Measurements from ENCODE around the gene TST.

The TST gene

DNA sequence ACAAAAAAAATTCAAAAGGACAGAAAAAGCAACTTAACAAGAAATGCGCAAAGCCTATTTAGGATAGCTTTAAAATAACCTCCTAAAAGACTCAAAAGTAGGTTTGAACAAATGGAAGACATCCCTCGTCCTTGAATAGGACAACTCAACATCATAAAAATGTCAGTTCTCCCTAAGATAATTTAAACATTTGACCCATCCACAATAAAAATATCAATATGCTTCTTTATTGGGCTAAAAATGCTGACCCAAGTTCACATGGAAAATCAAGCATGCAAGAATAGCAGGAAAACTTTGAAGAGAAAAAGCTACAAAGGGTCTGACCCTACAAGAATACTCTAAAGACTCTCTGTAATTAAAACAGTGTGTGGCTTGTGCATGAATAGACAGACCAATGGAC is 20.2 kb upstream of the TST start:
- no peak for TF ChIP-seq CTCF (IDR thresholded peaks at IDR 0.05; ENCODE audit: low read length)
- TF ChIP-seq EZH2phosphoT487 (IDR thresholded peaks at IDR 0.05; ENCODE audit: low read length): no peak
- TF ChIP-seq EZH2 (optimal IDR thresholded peaks at IDR 0.05; ENCODE audit: low read depth, low read length): no peak
- no peak overlapping the region for H3K9ac ChIP-seq (ENCODE audit: low read length)
- H3K27me3 ChIP-seq (replicated peaks; ENCODE audit: insufficient read depth, low read length): peaks cover 33% of the 10 kb centered on the region
- no peaks in the 10 kb centered on the region for H4K20me1 ChIP-seq (ENCODE audit: insufficient read depth, low read length)
- no peak overlapping the region for H3K4me2 ChIP-seq (ENCODE audit: low read depth, low read length)
- H2AFZ ChIP-seq (ENCODE audit: low read length): no peak overlapping the region
- 0 out of 2 replicates have a peak, but pooled peaks cover 3% of the 10 kb centered on the region for H3K4me1 ChIP-seq (ENCODE audit: low read length)
- no peaks in the 10 kb centered on the region for H3K36me3 ChIP-seq (replicated peaks; ENCODE audit: insufficient read depth, low read length)
- no peak overlapping the region for H3K27ac ChIP-seq (ENCODE audit: low read length)
- no peak overlapping the region for H3K4me3 ChIP-seq (ENCODE audit: low read length)
- no peaks in the 10 kb centered on the region for H3K9me3 ChIP-seq (replicated peaks; ENCODE audit: insufficient read depth, low read length)
- DNase-seq: no peak
- H3K9me2 ChIP-seq (replicated peaks; ENCODE audit: insufficient read depth, low read length): no peaks in the 10 kb centered on the region
- no peaks in the 10 kb centered on the region for H3F3A ChIP-seq (ENCODE audit: insufficient read depth, low read length)
- no peaks in the 10 kb centered on the region for H3K79me2 ChIP-seq (ENCODE audit: low read length)

- Histone ChIP-seq H3K9me3 (replicated peaks; ENCODE audit: insufficient read depth, low read length) (no peaks in the 10 kb centered on the region), H3K9me2 (replicated peaks; ENCODE audit: insufficient read depth, low read length) (no peaks in the 10 kb centered on the region), H3K4me1 (ENCODE audit: low read length) (no peaks in the 10 kb centered on the region), H3K36me3 (replicated peaks; ENCODE audit: insufficient read depth, low read length) (no peaks in the 10 kb centered on the region), H3K4me2 (ENCODE audit: low read depth, low read length) (no peak overlapping the region), H3K27me3 (replicated peaks; ENCODE audit: insufficient read depth, low read length) (peaks cover 35% of the 10 kb centered on the region), H2AFZ (ENCODE audit: low read length) (no peak overlapping the region), H3K79me2 (ENCODE audit: low read length) (no peaks in the 10 kb centered on the region), H3F3A (ENCODE audit: insufficient read depth, low read length) (no peaks in the 10 kb centered on the region), H4K20me1 (ENCODE audit: insufficient read depth, low read length) (no peaks in the 10 kb centered on the region), H3K27ac (ENCODE audit: low read length) (no peak overlapping the region), H3K9ac (ENCODE audit: low read length) (no peak overlapping the region), H3K4me3 (ENCODE audit: low read length) (no peak overlapping the region)
- no peak for DNase-seq
- TF ChIP-seq CTCF (IDR thresholded peaks at IDR 0.05; ENCODE audit: low read length) (no peak), EZH2 (optimal IDR thresholded peaks at IDR 0.05; ENCODE audit: low read depth, low read length) (no peak), EZH2phosphoT487 (IDR thresholded peaks at IDR 0.05; ENCODE audit: low read length) (no peak)
Measured at GRCh38 chr22:37037669-37038068, 18.4 kb upstream of the TST start.

DNA sequence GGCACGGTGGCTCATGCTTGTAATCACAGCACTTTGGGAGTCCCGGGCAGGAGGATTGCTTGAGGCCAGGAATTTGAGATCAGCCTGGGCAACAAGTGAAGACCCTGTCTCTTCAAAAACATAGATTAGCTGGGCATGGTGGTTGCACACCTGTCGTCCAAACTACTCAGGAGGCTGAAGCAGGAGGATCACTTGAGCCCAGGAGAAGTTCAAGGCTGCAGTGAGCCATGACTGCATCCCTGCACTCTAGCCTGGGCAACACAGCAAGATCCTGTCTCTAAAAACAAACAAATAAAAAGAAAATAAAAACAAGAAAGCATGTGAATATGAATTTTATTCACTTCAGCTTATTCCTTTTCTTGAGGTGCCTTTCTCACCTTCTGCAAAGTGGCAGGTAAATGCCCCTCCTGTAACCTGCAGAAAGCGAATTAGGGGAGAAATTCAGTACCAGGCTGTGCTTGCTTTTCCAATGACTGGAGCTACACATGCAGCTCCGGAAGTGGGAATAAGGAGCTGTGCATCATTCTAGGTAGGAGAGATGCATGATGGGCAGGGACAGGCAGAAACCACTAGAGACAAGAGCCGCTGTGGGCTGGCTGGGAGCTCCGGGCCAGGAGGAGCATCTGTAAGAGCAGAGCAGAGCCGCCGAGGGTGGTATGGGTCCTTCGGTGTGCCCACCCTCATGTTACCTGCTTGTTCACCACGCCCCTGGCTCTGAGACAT is 17.6 kb upstream of the TST start:
- no peak overlapping the region for H3K4me2 ChIP-seq (ENCODE audit: low read depth, low read length)
- H3K9me2 ChIP-seq (replicated peaks; ENCODE audit: insufficient read depth, low read length): no peaks in the 10 kb centered on the region
- no peaks in the 10 kb centered on the region for H4K20me1 ChIP-seq (ENCODE audit: insufficient read depth, low read length)
- H3K36me3 ChIP-seq (replicated peaks; ENCODE audit: insufficient read depth, low read length): no peaks in the 10 kb centered on the region
- no peaks in the 10 kb centered on the region for H3F3A ChIP-seq (ENCODE audit: insufficient read depth, low read length)
- no peak for TF ChIP-seq CTCF (IDR thresholded peaks at IDR 0.05; ENCODE audit: low read length)
- TF ChIP-seq EZH2phosphoT487 (IDR thresholded peaks at IDR 0.05; ENCODE audit: low read length): no peak
- TF ChIP-seq EZH2 (optimal IDR thresholded peaks at IDR 0.05; ENCODE audit: low read depth, low read length): no peak
- H3K4me3 ChIP-seq (ENCODE audit: low read length): no peak overlapping the region
- no peaks in the 10 kb centered on the region for H3K79me2 ChIP-seq (ENCODE audit: low read length)
- no peak overlapping the region for H3K27ac ChIP-seq (ENCODE audit: low read length)
- no peak for DNase-seq
- H2AFZ ChIP-seq (ENCODE audit: low read length): no peak overlapping the region
- H3K4me1 ChIP-seq (ENCODE audit: low read length): no peaks in the 10 kb centered on the region
- peaks cover 35% of the 10 kb centered on the region for H3K27me3 ChIP-seq (replicated peaks; ENCODE audit: insufficient read depth, low read length)
- H3K9me3 ChIP-seq (replicated peaks; ENCODE audit: insufficient read depth, low read length): no peaks in the 10 kb centered on the region
- H3K9ac ChIP-seq (ENCODE audit: low read length): no peak overlapping the region
